Left ventricle myocardium inferior (tissue), 1 donor: Measurements from ENCODE around the gene GDAP1L1. TPM values are rescaled to one million over a fixed set of nuclear protein-coding genes. Genes with fewer than 3 reads are reported as not detected.

ENCODE experiments used
- DNase-seq: peaks from one replicate; pipeline ENCODE4 v3.0.0-alpha.2; 2020
- H3K27ac ChIP-seq: fragments of 200-600 bp; replicated peaks from 2 replicates; pipeline ENCODE4 v1.8.0; 2021
- H3K27me3 ChIP-seq: fragments of 200-600 bp; 2 replicates; pipeline ENCODE4 v1.8.0; 2021; ENCODE audit warnings: low read depth
- H3K36me3 ChIP-seq: fragments of 200-600 bp; 2 replicates; pipeline ENCODE4 v1.8.0; 2021
- H3K4me1 ChIP-seq: fragments of 200-600 bp; 2 replicates; pipeline ENCODE4 v1.8.0; 2021
- H3K4me3 ChIP-seq: fragments of 200-600 bp; 2 replicates; pipeline ENCODE4 v1.8.0; 2021; ENCODE audit warnings: mild to moderate bottlenecking, moderate library complexity
- H3K9me3 ChIP-seq: fragments of 200-600 bp; replicated peaks from 2 replicates; pipeline ENCODE4 v1.8.0; 2021
- CTCF ChIP-seq: fragments of 200-600 bp; IDR thresholded peaks from 2 replicates; pipeline ENCODE4 v1.8.0; 2021; ENCODE audit warnings: antibody characterized with exemption, mild to moderate bottlenecking, borderline replicate concordance
- intact Hi-C: fragments of 100-400 bp; cut with micrococcal nuclease; formaldehyde crosslinking; loops from one replicate; pipeline ENCODE4 v1.11.0; 2022
- total RNA-seq: library from RNA; stranded (reverse); fragmentation: NEBNext Ultra II Directional; extraction: Animal tissue kit (Norgen Biotek cat#: 25700); gene quantifications from one replicate; pipeline ENCODE4 v1.2.1, GENCODE V29; 2021
- donor health status: DM: no; HTN: yes; CAD: no; lungs with severe emphysema.

The GDAP1L1 gene
- total RNA-seq, 1 donor from 2014 or later = 0.55 TPM

- Histone ChIP-seq H3K27ac (peak overlapping the region; percentile 96), H3K4me3 (no peak overlapping the region), H3K4me1 (peaks cover 90% of the 10 kb centered on the region), H3K27me3 (no peaks in the 10 kb centered on the region), H3K36me3 (peaks cover 66% of the 10 kb centered on the region), H3K9me3 (no peaks in the 10 kb centered on the region)
- no peak for TF ChIP-seq CTCF
- intact Hi-C loops = no loop called here
- no peak for DNase-seq
Measured at GRCh38 chr20:44203161-44203560, 43.9 kb upstream of the GDAP1L1 start.

GRCh38 chr20:44204156-44204831 is 42.8 kb upstream of the GDAP1L1 start:
- intact Hi-C loops = no loop called here
- Histone ChIP-seq H3K4me1 (peaks cover 97% of the 10 kb centered on the region), H3K27me3 (no peaks in the 10 kb centered on the region), H3K4me3 (no peak overlapping the region), H3K36me3 (peaks cover 55% of the 10 kb centered on the region), H3K9me3 (no peaks in the 10 kb centered on the region), H3K27ac (peak overlapping the region; percentile 96)
- TF ChIP-seq CTCF = no peak
- no peak for DNase-seq

GRCh38 chr20:44204832-44205215 is 42.3 kb upstream of the GDAP1L1 start:
- intact Hi-C loops = no loop called here
- H3K4me1 ChIP-seq = peaks cover 97% of the 10 kb centered on the region

GRCh38 chr20:44206132-44206531 is 41.0 kb upstream of the GDAP1L1 start:
- no peak for DNase-seq
- intact Hi-C loops = no loop called here
- Histone ChIP-seq H3K4me1 (peaks cover 94% of the 10 kb centered on the region), H3K9me3 (no peaks in the 10 kb centered on the region), H3K27ac (peak overlapping the region; percentile 96), H3K36me3 (peaks cover 38% of the 10 kb centered on the region), H3K4me3 (no peak overlapping the region), H3K27me3 (no peaks in the 10 kb centered on the region)
- no peak for TF ChIP-seq CTCF

More at GRCh38 chr20:44204832-44205215, 42.3 kb upstream of the GDAP1L1 start:
- TF ChIP-seq CTCF = no peak
- no peak for DNase-seq
- Histone ChIP-seq H3K36me3 (peaks cover 50% of the 10 kb centered on the region), H3K27me3 (no peaks in the 10 kb centered on the region), H3K9me3 (no peaks in the 10 kb centered on the region), H3K27ac (peak overlapping the region; percentile 96), H3K4me3 (no peak overlapping the region)

- intact Hi-C loops = no loop called here
- peaks cover 28% of the 10 kb centered on the region for H3K36me3 ChIP-seq
- peak overlapping the region; percentile 96 for H3K27ac ChIP-seq
- no peak for TF ChIP-seq CTCF
- DNase-seq = no peak
- no peaks in the 10 kb centered on the region for H3K27me3 ChIP-seq
- peaks cover 94% of the 10 kb centered on the region for H3K4me1 ChIP-seq
- H3K4me3 ChIP-seq = peak overlapping the region; percentile 96
- no peaks in the 10 kb centered on the region for H3K9me3 ChIP-seq
Measured at GRCh38 chr20:44207126-44207723, 39.9 kb upstream of the GDAP1L1 start.
